K562 (cell line): ENCODE results near the gene EGR2. TPM values are rescaled to one million over a fixed set of nuclear protein-coding genes. Genes with fewer than 3 reads are reported as not detected.

Experiments
- ATF6 ChIP-seq: sonication (generic); formaldehyde crosslinking; IDR thresholded peaks from 2 replicates; pipeline ENCODE4 v1.4.0; 2020; ENCODE audit warnings: mild to moderate bottlenecking, missing genetic modification reagents
- CBX8 ChIP-seq: fragments of 200-600 bp; sonication (generic); IDR thresholded peaks from 2 replicates; pipeline ENCODE4 v1.6.1; 2012; ENCODE audit warnings: borderline replicate concordance, mixed run types, low read depth, mild to moderate bottlenecking, moderate library complexity, mixed read lengths, low read length, control low read depth, inconsistent platforms; ENCODE audit not compliant: poor library complexity, severe bottlenecking; ENCODE audit errors: extremely low read depth
- CTCFL ChIP-seq: IDR thresholded peaks from 2 replicates; pipeline ENCODE4 v1.6.1; 2011; ENCODE audit warnings: borderline replicate concordance, low read depth, mild to moderate bottlenecking, moderate library complexity, low read length; ENCODE audit not compliant: insufficient read depth, poor library complexity, severe bottlenecking
- ERF ChIP-seq: fragments of 450-650 bp; formaldehyde crosslinking; IDR thresholded peaks from 2 replicates; pipeline ENCODE4 v1.4.0; 2020; ENCODE audit warnings: mild to moderate bottlenecking, mixed read lengths
- FOXA3 ChIP-seq, 2 experiments: fragments of 450-650 bp in 1 of 2; sonication (generic) in 1 of 2; formaldehyde crosslinking; IDR thresholded peaks in 1 of 2; conservative IDR thresholded peaks in 1 of 2; 2 replicates each; pipeline versions ENCODE4 v1.4.0 to v1.8.0; 2020 to 2022; ENCODE audit warnings: mild to moderate bottlenecking in 2 of 2, missing genetic modification reagents in 1 of 2
- MAFK ChIP-seq: IDR thresholded peaks from 2 replicates; pipeline ENCODE4 v1.6.1; 2011; ENCODE audit warnings: low read length, improper control_type of control experiment
- MBD1 ChIP-seq: fragments of 250-450 bp; sonication (Bioruptor Pico); IDR thresholded peaks from 2 replicates; pipeline ENCODE4 v1.8.0; 2022; ENCODE audit warnings: inconsistent platforms
- RCOR1 ChIP-seq, 2 experiments: IDR thresholded peaks; 2 replicates each; pipeline ENCODE4 v1.6.1; 2012; ENCODE audit warnings: low read depth in 2 of 2, low read length in 2 of 2, borderline replicate concordance in 1 of 2, improper control_type of control experiment in 1 of 2
- STAG1 ChIP-seq: sonication (generic); formaldehyde crosslinking; IDR thresholded peaks from 2 replicates; pipeline ENCODE4 v1.5.0; 2020; ENCODE audit warnings: missing genetic modification reagents, borderline replicate concordance
- TEAD1 ChIP-seq, 2 experiments: fragments of 450-650 bp in 1 of 2; sonication (generic) in 1 of 2; formaldehyde crosslinking; IDR thresholded peaks; 2 replicates each; pipeline versions ENCODE4 v1.4.0 to v1.8.0; 2020 to 2022; ENCODE audit warnings: mild to moderate bottlenecking in 2 of 2, missing genetic modification reagents in 1 of 2
- TFAP4 ChIP-seq: sonication (generic); formaldehyde crosslinking; IDR thresholded peaks from 2 replicates; pipeline ENCODE4 v1.8.0; 2022; ENCODE audit warnings: missing genetic modification reagents, mild to moderate bottlenecking, moderate library complexity, borderline replicate concordance
- TRIM28 ChIP-seq: fragments of 450-650 bp; IDR thresholded peaks from 2 replicates; pipeline ENCODE4 v1.6.1; 2017
- VEZF1 ChIP-seq: fragments of 200-800 bp; sonication (Bioruptor generic); IDR thresholded peaks from 2 replicates; pipeline ENCODE4 v1.6.1; 2017; ENCODE audit warnings: missing genetic modification characterization, missing compliant biosample characterization
- YY1 ChIP-seq, 3 experiments: IDR thresholded peaks; 2 replicates each; pipeline ENCODE4 v1.6.1; 2011; ENCODE audit warnings: low read length in 2 of 3, mild to moderate bottlenecking in 2 of 3, moderate library complexity in 2 of 3, borderline replicate concordance in 1 of 3, control low read depth in 1 of 3, low read depth in 1 of 3; ENCODE audit not compliant: insufficient read depth in 3 of 3, insufficient replicate concordance in 2 of 3, control insufficient read depth in 1 of 3, insufficient read length in 1 of 3; ENCODE audit errors: extremely low read depth in 1 of 3
- polyA plus RNA-seq, 8 experiments: library from polyadenylated mRNA; depleted of rRNA in 4 of 8; stranded (reverse) in 5 of 8; unstranded in 3 of 8; fragments of >200 nt; fragmentation: Nextera tagmentation in 2 of 8; fragmentation: Illumina TruSeq in 1 of 8; extraction: Ambion mirVana in 2 of 8; extraction: Trizol in 1 of 8; gene quantifications; 2 replicates each; pipeline versions ENCODE4 v1.2.1 to v1.2.3, GENCODE V29; 2011 to 2014; ENCODE audit warnings: inconsistent platforms in 1 of 8, missing spikeins in 1 of 8
- total RNA-seq, 7 experiments: library from RNA; depleted of rRNA in 6 of 7; stranded (reverse); fragments of >200 nt in 6 of 7; fragmentation: Illumina TruSeq in 2 of 7; extraction: Trizol in 2 of 7; gene quantifications; 2 replicates each; pipeline versions ENCODE4 v1.2.1 to v1.2.3, GENCODE V29; 2011 to 2021; ENCODE audit warnings: low replicate concordance in 1 of 7

EGR2 gene
- total and polyA plus RNA-seq, 9 of the 15 experiments (the other 6 are each of a cell fraction or from before 2014, with no cell fraction given) = 0.08 to 0.18 (median 0.12) TPM; not detected in 4

- TF ChIP-seq ATF6 (no peak), VEZF1 (CRISPR knock-in tag) (peak; percentile 35; the same call in 1 of the 2 replicates), TRIM28 (no peak), MBD1 (CRISPR knock-in tag) (0 out of 2 replicates have a peak, but pooled peaks have one; percentile 47), FOXA3 (CRISPR knock-in tag; conservative IDR thresholded peaks at IDR 0.05 in 1 of 2, IDR thresholded peaks at IDR 0.05 in 1 of 2) (0 out of 4 replicates have a peak, but pooled peaks of 1 of the 2 experiments have one; percentile 6), TFAP4 (CRISPR knock-in tag) (peak; percentile 41; the same call in 1 of the 2 replicates), ERF (CRISPR knock-in tag) (peak; percentile 45; the same call in 1 of the 2 replicates), TEAD1 (CRISPR knock-in tag; IDR thresholded peaks at IDR 0.05) (0 out of 4 replicates have a peak, but pooled peaks of 1 of the 2 experiments have one; percentile 35), RCOR1 (IDR thresholded peaks at IDR 0.05; ENCODE audit: borderline replicate concordance in 1 of 2, low read depth in 2 of 2, low read length in 2 of 2) (peak in 1 of 2 experiments; percentile 61; a peak in 1 of 4 replicates), STAG1 (CRISPR knock-in tag) (peak; percentile 48; the same call in 1 of the 2 replicates), CBX8 (no peak), MAFK (no peak), CTCFL (peak; percentile 32), YY1 (IDR thresholded peaks at IDR 0.05; ENCODE audit: borderline replicate concordance in 1 of 3, control insufficient read depth in 1 of 3, extremely low read depth in 1 of 3, insufficient read depth in 3 of 3, insufficient read length in 1 of 3, insufficient replicate concordance in 2 of 3, low read depth in 1 of 3, low read length in 2 of 3) (peak in 1 of 3 experiments; percentile 18)
Observed at GRCh38 chr10:62817766-62818425, 1.7 kb upstream of the EGR2 start (continued).
